Measurements from ENCODE around the gene DYNLRB1. TPM values are rescaled to one million over a fixed set of nuclear protein-coding genes. Genes with fewer than 3 reads are reported as not detected.

DYNLRB1 gene
- total RNA-seq, 1 experiment from 2014 or later, result 392 TPM

DNA sequence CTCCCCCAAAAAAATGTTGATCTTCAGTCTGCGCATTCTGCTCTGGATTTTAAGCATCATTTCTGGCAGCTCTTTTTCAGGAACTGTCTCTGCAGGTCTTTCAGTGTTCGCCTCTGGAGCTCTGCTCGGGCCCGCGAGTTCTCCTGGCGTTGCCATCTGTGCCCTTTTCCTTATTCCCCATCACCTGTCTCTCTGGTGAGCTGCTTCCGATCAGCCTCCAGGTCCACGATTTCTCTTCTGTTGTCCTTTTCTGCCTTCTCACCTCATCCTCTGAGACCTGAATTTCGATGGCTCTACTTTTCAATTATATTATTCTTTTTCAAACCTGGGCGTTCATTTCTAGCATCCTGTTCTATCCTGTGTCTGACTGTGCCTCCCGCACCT is 41.7 kb downstream of the DYNLRB1 start:
- no peak for DNase-seq (ENCODE audit: low spot score)

DNA sequence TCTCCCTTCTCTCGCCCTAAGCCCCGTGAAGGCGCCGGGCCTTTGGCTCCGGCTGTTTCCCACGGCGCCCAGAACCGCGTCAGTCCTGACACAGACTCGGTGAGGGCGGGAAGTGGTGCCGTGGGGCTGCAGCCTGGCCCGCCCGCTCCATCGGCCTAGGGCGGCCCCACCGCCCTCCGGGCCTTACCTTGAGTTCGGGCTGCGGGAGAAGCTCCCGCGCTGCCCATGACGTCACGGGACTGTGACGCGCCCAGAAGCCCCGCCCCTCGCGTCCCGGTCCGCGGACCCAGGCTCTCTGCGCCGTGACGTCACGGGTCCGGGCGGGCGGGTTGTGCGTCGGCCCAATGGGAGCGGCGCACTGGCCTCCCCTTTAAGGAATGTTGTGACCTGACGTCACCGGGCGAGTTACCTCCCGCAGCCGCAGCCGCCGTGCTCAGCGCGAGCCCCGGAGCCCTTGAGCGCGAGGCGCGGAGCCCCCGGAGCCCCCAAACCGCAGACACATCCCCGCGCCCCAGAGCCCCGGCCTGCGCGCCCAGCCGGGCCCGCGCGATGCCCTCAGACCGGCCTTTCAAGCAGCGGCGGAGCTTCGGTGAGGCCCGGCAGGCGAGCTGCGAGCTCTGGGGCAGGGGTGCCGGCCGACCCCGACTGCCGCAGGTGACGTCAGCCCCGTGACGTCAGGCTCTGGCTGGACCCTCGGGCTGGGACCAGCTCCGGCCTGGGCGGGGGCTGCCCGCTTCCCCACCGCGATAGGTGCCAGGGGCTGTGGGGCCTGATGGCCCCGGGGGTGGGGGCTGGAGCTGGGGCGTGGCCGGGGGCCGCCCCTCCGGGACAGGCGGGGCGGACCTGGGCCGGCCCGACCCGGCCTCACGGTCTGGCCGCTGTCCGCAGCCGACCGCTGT is 42.3 kb downstream of the DYNLRB1 start, which contains the start of gene MAP1LC3A:
Gene MAP1LC3A (plus strand): TSS at position 399 of the 899 bp plus-strand sequence. CDS start 151 bp downstream, at position 550.
- DNase-seq (ENCODE audit: low spot score), result peak; percentile 96

DNA sequence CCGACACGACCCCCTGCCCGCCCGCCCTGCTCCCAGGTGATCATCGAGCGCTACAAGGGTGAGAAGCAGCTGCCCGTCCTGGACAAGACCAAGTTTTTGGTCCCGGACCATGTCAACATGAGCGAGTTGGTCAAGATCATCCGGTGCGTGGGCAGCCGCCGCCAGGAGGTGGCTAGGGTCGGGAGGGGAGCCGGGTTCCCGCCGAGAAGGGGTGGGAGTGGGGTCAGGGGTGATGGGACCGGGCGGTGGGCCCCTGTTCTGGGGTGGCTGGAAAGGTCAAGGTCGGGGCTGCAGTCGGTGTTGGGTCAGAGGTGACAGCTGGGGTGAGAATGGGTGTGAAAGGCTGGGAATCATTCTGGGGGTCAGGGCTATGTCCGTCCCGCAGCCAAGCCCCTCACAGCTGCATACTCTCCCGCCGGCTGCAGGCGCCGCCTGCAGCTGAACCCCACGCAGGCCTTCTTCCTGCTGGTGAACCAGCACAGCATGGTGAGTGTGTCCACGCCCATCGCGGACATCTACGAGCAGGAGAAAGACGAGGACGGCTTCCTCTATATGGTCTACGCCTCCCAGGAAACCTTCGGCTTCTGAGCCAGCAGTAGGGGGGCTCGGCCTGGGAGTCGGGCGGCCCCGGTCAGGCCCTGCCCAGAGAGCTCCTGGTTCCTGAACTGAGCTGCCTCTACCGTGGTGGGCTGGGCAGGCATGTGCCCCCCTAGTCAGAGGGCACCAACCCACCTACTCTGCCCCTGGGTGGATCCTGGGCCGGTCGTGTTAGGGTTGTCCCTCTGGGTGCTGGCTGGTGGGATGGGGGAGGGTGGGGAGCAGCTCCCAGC is 43.3 kb downstream of the DYNLRB1 start:
- DNase-seq (ENCODE audit: low spot score), result no peak

DNA sequence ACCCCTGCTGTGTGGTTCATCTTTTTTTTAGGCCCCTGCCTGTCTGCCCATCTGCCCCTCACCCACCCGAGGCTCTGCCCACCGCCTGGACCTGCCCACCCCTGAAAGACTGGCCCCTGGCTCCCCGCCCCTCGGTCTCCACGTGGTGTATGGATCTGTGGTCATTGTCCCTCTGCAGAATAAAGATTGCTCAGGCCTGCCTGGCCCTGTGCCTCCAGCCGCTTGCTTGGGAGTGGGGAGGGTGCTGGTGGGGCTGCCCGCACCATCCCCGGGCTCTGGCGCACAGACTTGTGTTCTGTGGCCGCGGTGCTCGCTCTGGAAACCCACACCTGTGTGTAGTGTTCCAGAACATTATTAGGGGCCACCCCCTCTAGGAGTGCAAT is 43.9 kb downstream of the DYNLRB1 start:
- DNase-seq (ENCODE audit: low spot score), result no peak

DNA sequence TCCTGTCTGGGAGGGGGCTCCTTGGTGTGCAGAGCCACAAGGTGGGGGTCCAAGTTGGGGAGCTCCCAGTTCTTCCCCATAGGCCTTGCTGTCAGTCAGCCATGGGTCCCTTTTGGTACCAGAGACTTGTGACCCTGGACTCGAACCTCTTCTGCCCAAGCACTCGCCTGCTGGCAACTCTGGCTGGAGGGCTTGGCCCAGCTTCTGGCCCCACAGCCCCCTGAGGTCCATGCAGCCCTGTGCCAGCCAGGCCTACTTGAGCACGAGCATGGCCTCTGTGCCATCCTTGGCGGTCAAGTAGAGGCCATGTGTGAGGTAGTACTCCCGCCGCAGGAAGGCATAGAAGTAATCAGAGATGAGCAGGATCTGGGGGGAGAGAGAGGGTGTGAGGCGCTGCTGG is 44.4 kb downstream of the DYNLRB1 start:
- no peak for DNase-seq (ENCODE audit: low spot score)

DNA sequence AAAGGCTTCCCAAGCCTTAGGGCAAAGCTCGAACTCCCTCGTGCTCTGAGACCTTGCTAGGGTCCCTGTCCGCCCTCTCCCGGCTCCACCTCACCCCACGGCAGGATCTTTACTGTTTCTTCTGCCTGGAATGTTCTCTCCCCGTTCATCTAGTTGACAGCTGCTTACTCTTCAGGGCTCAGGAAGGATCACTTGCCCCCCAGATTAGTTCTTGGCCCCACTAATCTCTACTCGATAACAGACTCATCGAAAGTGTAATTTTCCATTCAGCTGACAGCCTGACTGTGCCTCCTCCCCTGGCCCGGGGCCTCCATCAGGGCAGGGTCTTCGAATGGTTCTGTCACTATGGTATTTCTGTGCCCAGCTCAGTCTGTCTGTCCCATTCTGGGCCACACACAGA is 45.4 kb downstream of the DYNLRB1 start:
- no peak for DNase-seq (ENCODE audit: low spot score)

DNA sequence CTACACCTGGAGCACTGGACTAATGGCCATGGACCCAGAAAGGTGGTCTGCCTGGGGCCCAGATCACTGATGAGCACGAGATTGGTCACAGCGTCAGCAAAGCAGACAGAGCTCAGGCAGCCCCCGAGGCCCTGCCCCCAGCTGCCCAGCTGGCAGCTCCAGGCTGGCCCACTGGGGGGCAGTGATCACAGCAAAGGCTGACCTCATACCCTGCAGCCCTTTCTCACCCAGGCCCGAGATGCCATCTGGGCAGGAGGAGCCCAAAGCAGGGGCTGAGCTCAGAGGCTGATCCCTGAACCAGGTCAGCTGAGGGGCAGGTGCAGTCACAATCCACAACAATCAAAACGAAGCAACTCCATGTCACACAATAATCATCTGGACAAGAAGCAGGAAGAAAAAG is 46.4 kb downstream of the DYNLRB1 start:
- DNase-seq (ENCODE audit: low spot score), result peak; percentile 42

DNA sequence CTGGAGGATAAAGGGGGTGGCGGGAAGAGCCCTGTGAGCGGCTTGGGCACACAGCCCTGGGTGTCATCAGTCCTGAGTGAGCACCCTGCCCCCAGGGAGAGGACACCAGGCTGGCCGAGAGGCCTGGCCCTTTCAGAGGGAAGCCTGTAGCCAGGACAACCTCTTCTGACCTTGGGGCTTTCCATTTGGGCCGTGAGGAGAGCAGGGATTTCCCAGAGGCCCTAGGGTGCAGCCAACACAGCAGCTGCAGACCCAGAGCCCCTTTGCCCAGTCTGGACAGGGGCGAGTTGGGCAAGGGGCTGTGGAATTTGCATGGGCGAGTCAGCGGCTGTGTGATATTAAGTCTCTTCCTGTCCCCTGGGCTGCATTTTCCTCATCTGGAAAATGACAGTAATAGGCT is 48.6 kb downstream of the DYNLRB1 start:
- DNase-seq (ENCODE audit: low spot score), result no peak

DNA sequence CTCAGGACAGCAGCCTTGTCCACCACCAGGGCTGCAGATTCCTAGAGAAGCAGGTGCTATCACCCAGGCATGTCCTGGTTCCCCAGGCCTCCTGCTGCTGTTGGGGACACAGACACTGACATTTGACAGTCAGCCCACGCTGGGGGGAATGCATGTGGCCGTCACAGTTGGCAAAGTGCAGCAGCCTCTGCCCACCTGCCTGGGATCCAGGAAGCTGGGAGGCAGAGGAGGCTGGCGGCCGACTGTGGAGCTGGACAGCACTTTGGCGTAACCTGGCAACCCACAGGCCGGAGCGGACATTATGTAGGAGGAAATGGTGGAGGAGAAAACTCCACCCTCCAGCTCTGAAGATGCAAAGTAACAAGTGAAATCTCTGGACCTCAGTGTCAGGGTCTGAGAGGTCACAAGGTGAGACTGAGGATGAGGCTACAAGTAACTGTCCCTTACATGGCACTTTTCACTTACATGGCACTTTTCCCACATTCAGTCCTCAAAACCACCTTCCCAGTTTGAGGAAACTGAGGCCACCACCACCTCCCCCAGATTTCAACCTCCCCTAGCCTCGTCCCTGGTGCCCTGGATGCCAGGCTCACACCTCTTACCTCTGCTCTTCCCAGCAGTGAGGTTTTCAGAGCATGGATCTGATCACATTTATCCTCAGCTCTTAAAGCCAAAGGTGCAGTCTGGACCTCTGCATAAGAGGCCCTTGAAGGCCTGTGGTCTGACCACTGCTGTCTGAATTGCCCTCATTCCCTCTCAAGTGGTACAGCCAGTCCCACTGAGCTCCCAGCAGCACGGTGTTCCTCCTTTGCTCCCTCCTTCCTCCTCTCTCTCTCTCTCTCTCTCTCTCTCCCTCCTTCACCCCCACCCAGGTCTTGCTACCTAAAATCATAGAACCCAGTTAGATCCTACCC is 51.0 kb downstream of the DYNLRB1 start:
- DNase-seq (ENCODE audit: low spot score), result no peak

DNA sequence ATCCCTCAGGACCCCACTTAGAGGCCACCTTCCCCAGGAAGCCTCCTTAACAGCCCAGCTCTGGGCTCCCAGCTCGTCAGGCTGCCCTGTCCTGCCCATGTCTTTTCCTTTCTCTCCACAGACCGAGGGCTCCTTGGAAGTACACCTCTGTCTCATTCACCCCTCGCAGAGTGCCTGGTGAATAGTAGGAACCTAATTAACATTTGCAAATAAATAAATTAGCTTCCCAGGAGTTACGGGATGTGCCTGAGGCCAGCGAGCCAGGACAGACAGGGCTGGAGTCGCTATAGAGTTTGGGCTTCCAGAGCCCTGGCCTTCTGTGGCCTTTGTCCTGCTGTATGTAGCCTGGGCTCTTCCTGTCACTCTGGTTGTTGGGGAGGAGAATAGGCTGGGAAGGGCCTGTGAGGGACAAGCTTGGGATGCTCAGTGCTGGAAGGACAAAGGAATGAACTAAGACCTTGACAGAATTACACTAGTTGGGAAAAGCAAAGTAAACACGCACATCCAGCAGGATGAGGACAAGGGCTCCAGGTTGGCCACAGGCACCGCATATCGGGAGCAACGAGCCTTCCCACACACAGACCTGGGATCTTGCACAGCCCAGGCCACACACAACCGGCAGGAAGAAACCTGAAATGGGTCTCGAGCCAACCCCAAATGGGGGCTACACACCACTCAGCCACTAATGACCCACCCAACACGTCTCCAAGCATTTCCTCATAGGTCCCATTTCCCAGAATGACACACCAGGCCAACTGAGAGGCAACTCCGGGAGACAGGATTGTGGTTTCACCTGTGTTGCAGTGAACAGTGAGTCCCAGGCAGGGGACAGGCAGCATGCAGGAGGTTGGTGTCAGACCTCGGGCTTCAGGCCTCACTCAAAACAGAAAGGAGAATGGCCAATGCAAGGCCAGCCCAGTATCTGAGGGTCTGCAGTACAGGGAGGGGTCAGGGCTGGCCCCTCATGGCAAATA is 52.0 kb downstream of the DYNLRB1 start:
- DNase-seq (ENCODE audit: low spot score), result no peak

DNA sequence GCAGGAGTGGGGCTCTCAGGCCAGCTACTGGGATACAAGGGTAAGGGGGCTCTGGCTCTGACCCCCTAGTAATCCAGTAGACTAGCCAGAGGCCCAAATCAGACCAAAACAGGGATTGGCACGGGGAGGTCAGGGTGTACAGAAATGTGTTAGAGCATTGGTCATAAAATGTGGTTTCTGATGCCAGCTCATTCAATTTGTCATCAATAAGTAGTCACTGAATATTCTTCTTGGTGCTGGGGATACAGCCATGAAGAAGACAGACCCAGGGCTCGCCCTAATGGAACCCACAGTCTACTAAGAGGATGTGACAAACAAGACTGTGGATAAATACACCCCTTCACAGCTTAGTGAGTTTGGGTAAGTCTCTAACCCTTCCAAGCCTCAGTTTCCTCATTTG is 53.4 kb downstream of the DYNLRB1 start:
- no peak for DNase-seq (ENCODE audit: low spot score)

DNA sequence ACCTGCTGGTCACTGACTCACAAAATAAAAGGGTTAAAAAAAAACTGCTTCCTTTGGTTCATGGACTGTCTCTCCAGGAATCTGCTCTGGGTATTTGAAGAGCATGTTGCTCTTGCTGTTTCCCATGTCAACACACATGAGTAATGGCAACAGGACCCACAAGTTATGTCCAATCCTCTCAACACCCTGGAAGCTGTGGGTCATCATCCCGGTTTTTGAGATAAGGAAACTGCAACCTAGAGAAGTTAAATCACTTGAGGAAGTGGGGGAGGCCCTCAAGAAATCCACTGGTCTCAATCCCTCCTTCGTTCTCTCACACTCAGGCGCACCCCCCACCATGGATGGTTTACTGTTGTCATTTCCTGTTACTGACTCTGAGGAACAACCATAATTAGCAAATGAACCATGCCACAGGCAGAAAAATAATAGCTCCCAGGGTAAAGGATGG is 54.7 kb downstream of the DYNLRB1 start:
- no peak for DNase-seq (ENCODE audit: low spot score)

DNA sequence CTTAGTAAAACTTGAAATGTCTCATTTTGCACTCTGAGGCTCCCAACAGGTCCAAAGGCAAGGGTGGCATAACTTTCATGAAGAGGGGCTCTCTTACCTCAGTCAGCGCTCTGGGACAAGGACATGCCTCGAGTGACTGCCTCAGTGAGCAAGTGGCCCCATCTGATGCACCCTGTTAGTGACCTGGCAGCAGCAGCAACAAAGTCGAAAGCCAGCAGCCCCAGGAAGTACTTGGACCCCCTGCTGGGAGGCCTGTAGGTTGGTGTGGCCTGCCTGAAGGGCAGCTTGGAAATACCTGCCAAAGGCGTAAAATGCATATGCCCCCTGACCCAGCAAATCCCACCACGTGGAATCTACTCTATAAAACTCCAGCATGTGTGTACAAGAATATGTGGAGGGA is 55.5 kb downstream of the DYNLRB1 start:
- no peak for DNase-seq (ENCODE audit: low spot score)

DNA sequence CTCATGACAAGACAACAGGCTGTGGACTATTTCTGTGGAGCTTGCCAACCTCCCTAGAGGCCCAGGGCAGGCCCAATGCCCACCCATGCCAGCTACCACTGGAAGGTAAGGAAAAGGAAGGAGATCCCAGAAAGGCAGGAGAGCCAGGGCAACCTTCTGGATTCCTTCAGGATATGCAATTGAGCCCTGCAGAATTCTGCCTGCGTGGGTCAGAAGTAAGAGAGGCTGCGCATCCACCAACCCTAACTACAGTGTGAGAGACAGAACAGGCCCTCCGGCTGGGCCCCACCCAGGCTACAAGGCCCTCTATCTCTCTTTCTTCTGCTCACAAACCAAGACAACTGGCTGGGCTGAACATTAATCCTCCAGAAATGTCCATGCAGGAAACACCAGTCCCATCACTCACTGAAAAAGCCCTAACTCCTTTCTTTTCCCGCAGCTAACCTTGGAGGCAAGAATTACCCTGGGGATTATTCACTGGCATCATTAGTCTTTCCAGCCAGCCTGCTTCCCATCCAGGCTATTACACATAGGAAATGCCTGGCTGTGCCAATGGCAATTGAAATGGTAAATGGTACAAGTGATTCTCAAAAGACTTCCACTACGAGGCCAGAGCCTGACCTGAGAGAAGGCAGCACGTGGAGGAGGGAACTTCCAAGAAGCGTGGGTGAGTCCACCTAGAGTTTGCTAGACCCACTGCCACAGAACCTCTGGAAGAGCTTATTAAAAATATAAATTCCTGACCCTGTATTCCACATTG is 57.5 kb downstream of the DYNLRB1 start:
- DNase-seq (ENCODE audit: low spot score), result no peak

DNA sequence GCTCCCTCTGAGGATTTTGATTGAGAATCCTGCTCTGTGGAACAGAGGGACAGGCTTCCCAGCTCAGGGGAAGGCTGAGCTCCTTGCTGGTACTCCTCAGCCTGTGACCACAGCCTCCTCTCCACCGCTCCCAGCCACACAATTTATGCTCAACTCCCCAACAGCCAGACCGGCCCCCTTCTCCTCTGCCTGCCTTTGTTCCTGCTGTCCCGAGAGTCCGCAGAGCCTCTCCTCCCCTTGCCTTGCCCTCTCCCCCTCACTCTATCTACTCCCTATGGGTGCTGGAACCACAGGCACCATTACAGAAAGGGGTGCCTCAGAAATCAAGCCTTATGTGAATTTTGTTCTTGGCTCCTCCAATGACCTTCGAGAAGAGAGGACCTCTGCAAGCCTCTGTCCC is 58.2 kb downstream of the DYNLRB1 start:
- DNase-seq (ENCODE audit: low spot score), result no peak

DNA sequence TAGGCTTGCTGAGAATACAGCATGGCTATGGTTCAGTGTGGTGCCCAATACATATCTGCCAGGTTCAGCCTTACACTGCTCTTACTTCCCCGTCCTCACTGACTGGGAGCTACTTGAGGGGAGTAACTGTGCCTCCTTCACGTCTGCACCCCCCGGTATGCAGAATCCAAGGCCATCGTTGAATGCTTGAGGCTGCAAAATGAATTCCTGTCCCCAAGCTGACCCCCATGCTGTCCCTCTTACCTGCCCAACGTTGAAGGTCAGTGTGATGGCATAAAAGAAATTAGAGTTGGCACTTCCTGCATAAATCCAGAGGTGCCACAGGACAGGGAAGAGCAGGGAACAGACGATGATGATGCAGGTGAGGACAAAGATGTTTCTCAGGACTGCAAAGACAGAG is 58.6 kb downstream of the DYNLRB1 start:
- DNase-seq (ENCODE audit: low spot score), result no peak

DNA sequence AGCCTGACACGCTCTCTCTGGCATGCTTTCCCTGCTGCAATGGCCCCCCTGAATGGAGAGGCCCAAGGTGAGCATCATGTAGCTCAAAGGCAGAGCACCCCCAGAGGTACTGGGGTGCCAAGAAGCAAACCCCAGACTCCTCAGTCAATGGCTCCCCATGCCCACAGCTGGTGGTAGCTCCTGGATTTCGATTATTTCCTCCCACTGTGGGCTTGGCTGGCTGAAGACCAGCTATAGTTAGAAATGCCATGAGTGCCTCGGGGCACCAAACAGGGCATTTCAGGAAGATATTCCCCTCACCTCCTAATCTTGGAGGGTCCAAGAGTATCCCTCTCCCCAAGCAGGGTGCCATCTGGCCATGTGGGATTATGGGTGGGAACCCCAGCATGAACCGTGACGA is 59.0 kb downstream of the DYNLRB1 start:
- no peak for DNase-seq (ENCODE audit: low spot score)

DNA sequence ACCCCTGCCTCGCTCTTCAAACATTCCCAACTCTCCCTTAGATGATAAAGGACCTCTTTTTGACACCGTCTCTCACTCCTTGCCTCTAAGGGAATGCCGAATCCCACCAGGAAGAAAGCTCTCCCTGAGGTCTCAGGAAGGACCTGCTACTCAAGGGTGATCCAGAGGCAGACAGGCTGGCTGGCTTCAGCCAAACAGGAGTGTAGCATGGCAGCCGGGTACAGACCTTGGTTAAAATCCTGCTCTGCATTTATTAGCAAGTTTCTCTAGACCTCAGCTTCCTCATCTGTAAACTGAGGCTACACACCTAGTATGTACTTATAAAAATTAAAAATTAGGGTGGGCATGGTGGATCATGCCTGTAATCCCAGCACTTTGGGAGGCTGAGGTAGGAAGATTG is 59.5 kb downstream of the DYNLRB1 start:
- DNase-seq (ENCODE audit: low spot score), result no peak

DNA sequence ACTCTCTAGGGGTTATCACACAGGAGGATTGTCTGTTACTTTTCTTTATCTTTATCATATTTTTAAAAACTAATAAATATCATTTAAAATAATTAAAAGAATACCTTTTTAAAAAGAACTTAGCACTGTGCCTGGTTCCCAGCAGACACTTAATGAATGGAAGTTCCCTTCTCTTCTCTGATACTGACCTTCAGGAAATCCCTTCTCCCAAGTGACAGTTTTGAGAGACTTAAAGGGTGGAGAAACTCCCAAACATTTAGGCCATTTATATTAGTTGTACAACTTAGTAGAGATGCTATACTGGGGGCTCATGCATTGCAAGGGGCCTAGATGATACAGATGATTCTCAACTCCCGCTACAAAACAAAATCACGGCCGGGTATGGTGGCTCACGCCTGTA is 60.8 kb downstream of the DYNLRB1 start:
- no peak for DNase-seq (ENCODE audit: low spot score)

DNA sequence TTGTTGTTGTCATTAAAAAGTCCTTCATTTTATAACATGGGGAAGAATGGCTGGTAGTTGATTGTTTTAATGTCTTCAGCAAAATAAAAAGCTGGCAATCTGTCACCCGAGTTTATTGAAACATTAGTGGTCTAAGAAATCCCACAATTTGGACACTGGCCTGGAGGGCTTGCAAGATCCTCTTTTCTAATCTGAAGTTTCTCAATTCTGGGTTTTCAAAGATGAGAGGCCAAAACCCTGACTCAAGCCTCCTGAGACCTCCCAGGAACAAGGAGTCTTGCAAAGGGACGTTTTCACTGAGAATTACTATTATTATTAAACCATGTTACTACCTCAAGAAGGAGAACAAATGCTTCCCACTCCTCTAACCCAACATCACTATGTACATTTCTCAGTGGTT is 61.8 kb downstream of the DYNLRB1 start:
- no peak for DNase-seq (ENCODE audit: low spot score)
